HG02759 (cell line): Measurements from ENCODE around the gene GOLGA8K.
"Not testable (repeated sequence)": the region's sequence is repeated elsewhere in the genome, so short reads cannot be mapped to it uniquely, and the experiment has no call there.

Experiments used
- ATAC-seq: cut with Tn5 transposase; IDR thresholded peaks from one replicate; pipeline ENCODE4 v1.9.1; 2021; ENCODE audit warnings: mild to moderate bottlenecking, moderate library complexity; ENCODE audit not compliant: unreplicated experiment

GOLGA8K gene

DNA sequence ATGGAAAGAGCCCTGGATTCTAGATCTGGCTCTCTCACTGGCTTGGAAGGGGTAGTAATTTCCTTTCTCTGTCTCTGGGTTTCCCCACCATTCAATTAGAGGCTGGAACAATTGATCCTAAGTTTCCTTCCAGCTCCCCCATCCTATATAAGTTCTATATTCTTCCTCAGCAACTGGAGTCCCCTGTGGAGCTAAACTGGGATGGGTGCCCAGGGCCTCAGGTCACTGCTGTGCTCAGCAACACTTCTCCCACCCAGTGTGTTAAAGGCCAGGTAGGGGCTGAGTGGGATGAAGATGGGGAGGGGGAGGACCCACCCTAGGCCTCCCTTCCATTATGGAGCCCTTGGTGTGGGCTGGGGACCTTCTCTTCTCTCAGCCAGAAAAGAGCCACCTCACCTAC lies 46.2 kb downstream of the GOLGA8K start:
- ATAC-seq, result not testable (repeated sequence)

DNA sequence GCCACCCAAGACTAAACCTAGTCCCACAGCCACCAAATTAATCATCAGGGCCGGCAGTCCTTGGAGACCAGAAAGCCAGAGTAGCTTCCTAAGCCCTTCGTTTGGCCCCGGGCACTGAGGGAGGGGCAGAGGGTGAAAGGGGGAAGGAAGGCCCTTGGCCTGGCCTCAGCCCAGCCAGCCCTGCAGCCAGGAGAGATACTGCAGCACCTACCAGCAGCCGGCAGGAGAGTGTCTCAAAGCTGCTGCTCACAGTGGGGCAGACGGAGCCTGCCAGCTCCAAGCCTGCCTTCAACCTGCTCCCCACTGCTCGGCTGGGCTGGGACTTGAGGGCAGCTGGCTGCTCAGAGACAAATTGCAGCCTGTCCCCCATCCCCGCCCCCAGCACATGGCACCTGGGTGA lies 50.3 kb downstream of the GOLGA8K start:
- not testable (repeated sequence) for ATAC-seq

DNA sequence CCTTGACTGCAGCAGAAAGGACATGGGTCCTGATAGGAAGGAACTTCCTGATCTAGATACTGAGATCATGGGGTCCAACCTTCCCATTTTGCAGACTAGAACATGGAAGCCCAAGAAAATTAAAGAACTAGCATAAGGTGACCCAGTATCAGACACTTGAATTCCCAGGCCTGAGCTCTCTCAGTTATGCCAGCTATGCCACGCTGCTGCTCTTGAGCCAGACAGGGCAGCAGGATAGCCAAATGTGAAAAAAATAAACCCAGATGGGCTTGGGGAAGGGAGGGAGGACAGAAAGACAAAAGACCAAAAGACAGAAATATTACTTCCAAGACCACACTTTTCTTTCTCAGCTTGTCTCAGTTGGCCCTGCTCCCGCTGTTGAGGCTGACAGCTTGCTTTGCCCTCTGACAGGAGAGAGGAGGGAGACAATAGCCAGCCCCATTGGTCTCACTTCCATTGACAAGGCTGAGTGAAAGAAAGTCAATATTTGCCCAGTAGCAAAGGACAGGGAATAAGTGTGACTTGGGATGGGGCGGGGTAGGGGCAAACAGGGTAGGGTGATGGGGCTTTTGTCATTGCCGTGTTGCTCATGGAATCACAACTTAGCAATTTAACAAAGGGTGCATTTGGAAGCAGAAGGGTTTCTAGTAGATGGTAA lies 52.4 kb downstream of the GOLGA8K start:
- ATAC-seq, result not testable (repeated sequence)

DNA sequence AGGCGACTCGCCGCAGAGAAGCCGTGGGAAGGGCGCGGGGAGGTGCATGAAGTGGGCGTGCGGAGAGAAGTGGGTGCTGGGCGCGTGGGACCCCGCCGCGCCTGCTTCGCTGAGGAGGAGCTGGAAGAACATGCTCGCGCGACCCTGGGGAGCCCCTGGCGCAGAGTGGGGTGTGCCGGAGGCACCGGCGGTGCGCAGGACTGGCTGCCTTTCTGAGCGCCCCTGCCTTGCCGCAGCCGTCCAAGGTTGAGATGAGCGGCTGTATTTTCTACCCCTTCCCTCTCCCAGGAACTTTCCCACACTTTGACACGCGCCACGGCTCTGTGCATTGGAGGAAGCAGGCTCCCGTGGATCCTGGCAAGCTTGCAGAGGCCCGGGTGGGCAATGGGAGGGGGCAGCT lies 56.1 kb downstream of the GOLGA8K start:
- ATAC-seq, result not testable (repeated sequence)

DNA sequence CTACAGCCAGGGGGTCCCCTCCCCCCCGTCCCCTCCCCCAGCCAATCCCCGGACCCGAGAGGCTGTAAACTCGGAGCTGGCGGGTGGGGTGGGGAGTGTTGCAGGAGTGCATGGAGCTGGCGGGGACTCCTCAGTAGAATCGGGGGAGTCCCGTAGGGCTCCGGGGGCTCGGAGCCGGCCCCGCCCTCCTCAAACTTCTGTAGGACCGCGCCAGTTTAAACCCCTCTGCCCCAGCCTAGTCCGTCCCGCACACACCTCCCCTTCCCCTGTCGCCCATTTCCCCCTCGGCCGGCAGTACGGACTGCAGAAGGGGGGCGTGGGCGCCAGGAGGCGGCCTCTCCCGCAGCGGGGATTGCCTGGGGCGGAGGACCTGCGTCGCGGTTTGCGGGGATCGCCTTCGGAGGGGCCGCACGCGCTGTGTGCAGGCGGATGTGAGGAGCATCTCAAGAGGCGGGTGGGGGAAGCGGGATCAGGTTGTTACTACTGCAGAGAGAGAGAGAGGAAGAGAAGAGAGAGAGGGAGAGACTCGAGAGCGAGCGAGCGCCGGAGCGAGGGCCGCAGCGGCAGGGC lies 57.0 kb downstream of the GOLGA8K start:
- ATAC-seq, result not testable (repeated sequence)

DNA sequence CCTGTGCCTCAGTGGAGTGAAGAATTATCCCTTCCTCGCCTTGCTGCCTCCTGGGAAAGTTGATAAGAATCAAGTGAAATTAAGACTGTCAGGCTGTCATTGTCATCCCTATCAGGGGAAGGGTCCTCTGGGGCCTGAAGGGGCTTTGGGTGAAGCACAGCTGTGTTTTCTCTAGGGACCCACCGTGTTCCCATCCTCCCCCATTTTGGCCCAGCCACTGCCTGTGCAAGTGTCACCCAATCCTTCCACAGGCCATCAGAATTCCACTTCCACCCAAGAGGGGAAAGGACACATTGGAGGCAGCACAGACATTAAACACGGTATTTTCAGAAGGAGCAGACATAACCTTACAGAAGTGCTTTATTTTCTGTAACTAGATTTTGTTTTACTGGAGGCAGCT lies 59.2 kb downstream of the GOLGA8K start:
- ATAC-seq, result not testable (repeated sequence)
